Prostate gland (tissue), 2 donors: ENCODE data around the gene KCNAB1.

ENCODE experiments used
- POLR2A ChIP-seq: fragments of 450-650 bp; IDR thresholded peaks from one replicate; pipeline ENCODE4 v1.6.1; 2016; ENCODE audit warnings: antibody characterized with exemption, mild to moderate bottlenecking
- POLR2AphosphoS5 ChIP-seq: sonication (generic); formaldehyde crosslinking; IDR thresholded peaks from one replicate; pipeline ENCODE4 v1.6.1; 2017; ENCODE audit warnings: antibody characterized with exemption
- TF ChIP-seq, protein P1 (sequence below), 4 experiments: fragments of 200-600 bp in 2 of 4; fragments of 450-650 bp in 2 of 4; sonication (generic) in 2 of 4; IDR thresholded peaks; 1 replicate in 3 of 4; 2 replicates in 1 of 4; pipeline ENCODE4 v1.5.1; 2016 to 2019; ENCODE audit warnings: antibody characterized with exemption in 4 of 4, mild to moderate bottlenecking in 2 of 4, moderate library complexity in 2 of 4

DNA sequence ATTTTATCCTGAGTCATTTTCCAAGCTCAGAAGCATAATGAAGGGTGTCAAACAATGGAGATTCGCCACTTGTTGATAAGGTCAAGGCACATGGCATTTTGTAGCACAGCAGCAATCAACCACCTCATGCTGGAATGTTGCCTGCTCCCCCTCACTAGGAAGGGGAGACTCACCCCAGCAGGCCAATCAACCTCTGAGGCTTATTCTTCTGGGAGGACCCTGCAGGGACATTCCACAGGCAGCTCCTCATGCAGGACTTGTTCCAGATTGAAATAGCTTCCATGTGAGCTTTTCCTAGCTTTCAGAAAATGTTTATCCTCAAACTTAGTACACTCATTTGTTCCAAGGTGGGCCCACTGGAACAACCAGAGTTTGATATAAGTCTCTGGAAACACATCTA, 356.9 kb downstream of the KCNAB1 start:
- TF ChIP-seq, protein P1, sequence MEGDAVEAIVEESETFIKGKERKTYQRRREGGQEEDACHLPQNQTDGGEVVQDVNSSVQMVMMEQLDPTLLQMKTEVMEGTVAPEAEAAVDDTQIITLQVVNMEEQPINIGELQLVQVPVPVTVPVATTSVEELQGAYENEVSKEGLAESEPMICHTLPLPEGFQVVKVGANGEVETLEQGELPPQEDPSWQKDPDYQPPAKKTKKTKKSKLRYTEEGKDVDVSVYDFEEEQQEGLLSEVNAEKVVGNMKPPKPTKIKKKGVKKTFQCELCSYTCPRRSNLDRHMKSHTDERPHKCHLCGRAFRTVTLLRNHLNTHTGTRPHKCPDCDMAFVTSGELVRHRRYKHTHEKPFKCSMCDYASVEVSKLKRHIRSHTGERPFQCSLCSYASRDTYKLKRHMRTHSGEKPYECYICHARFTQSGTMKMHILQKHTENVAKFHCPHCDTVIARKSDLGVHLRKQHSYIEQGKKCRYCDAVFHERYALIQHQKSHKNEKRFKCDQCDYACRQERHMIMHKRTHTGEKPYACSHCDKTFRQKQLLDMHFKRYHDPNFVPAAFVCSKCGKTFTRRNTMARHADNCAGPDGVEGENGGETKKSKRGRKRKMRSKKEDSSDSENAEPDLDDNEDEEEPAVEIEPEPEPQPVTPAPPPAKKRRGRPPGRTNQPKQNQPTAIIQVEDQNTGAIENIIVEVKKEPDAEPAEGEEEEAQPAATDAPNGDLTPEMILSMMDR (IDR thresholded peaks at IDR 0.05): no peak
- TF ChIP-seq POLR2A (no peak), POLR2AphosphoS5 (no peak)
